ENCODE results near the gene MAP2K5.

DNA sequence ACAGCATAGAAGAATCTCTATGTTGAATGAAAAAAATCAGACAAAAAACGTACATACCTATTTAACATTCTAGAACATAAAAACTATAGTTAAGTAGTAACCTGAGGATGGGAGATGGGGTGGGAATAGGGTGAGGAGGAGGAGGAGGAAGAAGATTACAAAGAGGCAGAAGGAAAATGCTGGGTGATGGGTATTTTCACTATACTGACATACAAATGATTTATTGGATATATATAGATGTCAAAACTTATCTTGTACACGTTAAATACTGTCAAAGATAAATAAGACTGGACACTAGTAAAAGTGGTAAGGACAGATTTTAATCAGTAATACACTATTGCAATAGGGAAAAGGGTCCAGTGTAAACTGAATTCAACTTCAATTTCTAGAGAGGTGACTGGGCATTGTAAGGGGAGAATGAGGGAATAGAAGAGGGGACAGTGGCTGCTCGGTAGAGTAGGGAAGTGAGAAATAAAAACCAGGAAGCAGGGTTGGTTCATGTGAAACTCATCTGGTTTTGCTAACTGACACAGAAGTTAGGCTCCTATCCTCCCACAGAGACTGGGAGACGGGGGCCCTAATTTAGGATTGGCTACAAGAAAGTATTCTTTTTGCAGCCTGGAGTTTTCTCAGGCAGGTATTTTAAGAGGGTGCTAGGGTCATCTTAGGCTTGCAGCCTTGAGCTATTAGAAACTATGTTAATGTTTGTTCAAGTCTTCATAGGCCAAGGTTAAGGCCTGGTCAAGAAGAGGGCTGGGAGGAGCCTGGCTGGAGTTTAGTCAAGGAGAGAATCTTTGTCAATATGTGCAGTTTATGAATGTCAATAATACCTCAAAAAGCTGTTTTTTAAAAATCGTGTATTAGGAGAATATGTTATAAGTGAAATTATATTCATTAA is 36.6 kb upstream of the MAP2K5 start:
- TF ChIP-seq CTCF (conservative IDR thresholded peaks at IDR 0.05; ENCODE audit: low read length) (no peak), EZH2phosphoT487 (IDR thresholded peaks at IDR 0.05; ENCODE audit: borderline replicate concordance) (no peak)
